Upper lobe of left lung (tissue), 6 donors: ENCODE measurements around the gene IQSEC1. TPM values are rescaled to one million over a fixed set of nuclear protein-coding genes. Genes with fewer than 3 reads are reported as not detected.
A peak's percentile ranks its signal among the peaks of the same experiment; 100 is the strongest.

ENCODE experiments used
- ATAC-seq, 2 donors: fragments of 200-7000 bp; cut with Tn5 transposase; one replicate each; pipeline ENCODE4 v1.9.1; 2022; ENCODE audit warnings: mild to moderate bottlenecking in 2 of 2, moderate library complexity in 2 of 2; ENCODE audit not compliant: low FRiP score in 2 of 2
- DNase-seq, 2 donors: peaks; one replicate each; pipeline ENCODE4 v3.0.0-alpha.2; 2019 to 2020
- H3K27ac ChIP-seq, 4 donors: fragments of 200-600 bp; sonication (generic); one replicate each; pipeline ENCODE4 v1.5.1; 2016 to 2019
- H3K27me3 ChIP-seq, 4 donors: fragments of 200-600 bp; sonication (generic); one replicate each; pipeline ENCODE4 v1.5.1; 2017 to 2019
- H3K36me3 ChIP-seq, 4 donors: fragments of 200-600 bp; sonication (generic); one replicate each; pipeline ENCODE4 v1.5.1; 2016 to 2019
- H3K4me1 ChIP-seq, 4 donors: fragments of 200-600 bp; sonication (generic); one replicate each; pipeline ENCODE4 v1.5.1; 2018 to 2019
- H3K4me3 ChIP-seq, 4 donors: fragments of 200-600 bp; sonication (generic); one replicate each; pipeline ENCODE4 v1.5.1; 2017 to 2019; ENCODE audit warnings: mild to moderate bottlenecking in 2 of 4, moderate library complexity in 1 of 4
- H3K9me3 ChIP-seq, 4 donors: fragments of 200-600 bp; sonication (generic); one replicate each; pipeline ENCODE4 v1.5.1; 2018 to 2019
- CTCF ChIP-seq, 6 experiments: fragments of 450-650 bp in 4 of 6; fragments of 200-600 bp in 2 of 6; sonication (generic) in 2 of 6; IDR thresholded peaks; one replicate each; pipeline ENCODE4 v1.5.1; 2016 to 2019; ENCODE audit warnings: antibody characterized with exemption in 6 of 6
- EP300 ChIP-seq, 4 donors: sonication (generic); formaldehyde crosslinking; IDR thresholded peaks; one replicate each; pipeline ENCODE4 v1.5.1; 2017; ENCODE audit warnings: antibody characterized with exemption in 4 of 4, control low read depth in 2 of 4
- POLR2A ChIP-seq, 4 donors: fragments of 450-650 bp; IDR thresholded peaks; one replicate each; pipeline ENCODE4 v1.5.1; 2016 to 2017; ENCODE audit warnings: antibody characterized with exemption in 4 of 4, mild to moderate bottlenecking in 2 of 4
- POLR2AphosphoS5 ChIP-seq, 2 donors: sonication (generic); formaldehyde crosslinking; IDR thresholded peaks; one replicate each; pipeline ENCODE4 v1.5.1; 2017; ENCODE audit warnings: antibody characterized with exemption in 2 of 2
- WGBS, 2 donors: methylation state at CpG; one replicate each; pipeline ENCODE4 v1.1.5; 2017 to 2018; 5-methylcytosine and 5-hydroxymethylcytosine counted together
- total RNA-seq, 6 donors: library from RNA; depleted of rRNA in 4 of 6; stranded (reverse); fragments of >200 nt in 4 of 6; gene quantifications; one replicate each; pipeline versions ENCODE4 v1.1.0 to v1.2.1, GENCODE V29; 2016 to 2021
- donor health status: DM: no; HTN: no; CAD: no; lungs with moderate emphysema.
- donor health status: DM: no; HTN: yes; CAD: no; lungs with severe emphysema.

IQSEC1 gene
- total RNA-seq, 6 donors from 2014 or later = 51.1 to 105 (median 81.0) TPM

- peaks cover 78 to 95% (median 83%) of the 10 kb centered on the region in 4 donors for H3K4me1 ChIP-seq
- no peaks in the 10 kb centered on the region for H3K27me3 ChIP-seq
- H3K36me3 ChIP-seq = no peaks in the 10 kb centered on the region
- peak overlapping the region; percentile 6 to 77 (median 56) for H3K27ac ChIP-seq
- DNase-seq (no peak), ATAC-seq (no peak)
- TF ChIP-seq POLR2A (IDR thresholded peaks at IDR 0.05) (no peak), EP300 (IDR thresholded peaks at IDR 0.05) (no peak), CTCF (IDR thresholded peaks at IDR 0.05) (no peak), POLR2AphosphoS5 (IDR thresholded peaks at IDR 0.05) (no peak)
- H3K4me3 ChIP-seq = peak overlapping the region in 1 of 4 donors; percentile 15
- WGBS, 2 donors = 54 to 78% methylated on average over 3 of the region's 3 CpGs
- H3K9me3 ChIP-seq = no peaks in the 10 kb centered on the region
These were observed 112.7 kb downstream of the IQSEC1 start for GRCh38 chr3:12960497-12960896.

- Histone ChIP-seq H3K36me3 (no peaks in the 10 kb centered on the region), H3K27me3 (no peaks in the 10 kb centered on the region), H3K4me1 (peaks cover 78 to 95% (median 83%) of the 10 kb centered on the region in 4 donors), H3K9me3 (no peaks in the 10 kb centered on the region), H3K4me3 (peak overlapping the region in 1 of 4 donors; percentile 15), H3K27ac (peak overlapping the region; percentile 38 to 73 (median 66))
- peak in 1 of 2 donors; percentile 55 for DNase-seq
- TF ChIP-seq POLR2A (IDR thresholded peaks at IDR 0.05) (no peak), EP300 (IDR thresholded peaks at IDR 0.05) (no peak), POLR2AphosphoS5 (IDR thresholded peaks at IDR 0.05) (peak; percentile 14 to 34), CTCF (IDR thresholded peaks at IDR 0.05) (no peak)
- peak; percentile 34 to 51 for ATAC-seq
- WGBS, 2 donors = 47 to 68% methylated on average over 14 to 15 of the region's 15 CpGs
These were observed 113.3 kb downstream of the IQSEC1 start for GRCh38 chr3:12959838-12960378.

GRCh38 chr3:12959410-12959809 lies 113.8 kb downstream of the IQSEC1 start:
- no peaks in the 10 kb centered on the region for H3K9me3 ChIP-seq
- H3K4me3 ChIP-seq = no peak overlapping the region
- H3K36me3 ChIP-seq = no peaks in the 10 kb centered on the region
- ATAC-seq (no peak), DNase-seq (no peak)
- H3K4me1 ChIP-seq = peaks cover 78 to 95% (median 83%) of the 10 kb centered on the region in 4 donors
- H3K27me3 ChIP-seq = no peaks in the 10 kb centered on the region
- H3K27ac ChIP-seq = peak overlapping the region; percentile 38 to 73 (median 66)
- 61 to 75% methylated on average over 3 to 7 of the region's 7 CpGs for WGBS, 2 donors
- no peak for TF ChIP-seq POLR2A (IDR thresholded peaks at IDR 0.05)
- no peak for TF ChIP-seq CTCF (IDR thresholded peaks at IDR 0.05)
- TF ChIP-seq POLR2AphosphoS5 (IDR thresholded peaks at IDR 0.05) = no peak
- no peak for TF ChIP-seq EP300 (IDR thresholded peaks at IDR 0.05)

GRCh38 chr3:12957824-12958792 lies 115.1 kb downstream of the IQSEC1 start:
- peaks cover 66 to 90% (median 74%) of the 10 kb centered on the region in 4 donors for H3K4me1 ChIP-seq

More at GRCh38 chr3:12957824-12958792, 115.1 kb downstream of the IQSEC1 start:
- H3K27ac ChIP-seq = peak overlapping the region in 3 of 4 donors; percentile 28 to 73 (median 67)
- no peaks in the 10 kb centered on the region for H3K9me3 ChIP-seq
- H3K27me3 ChIP-seq = no peaks in the 10 kb centered on the region
- H3K36me3 ChIP-seq = no peaks in the 10 kb centered on the region
- ATAC-seq (no peak), DNase-seq (no peak)
- 92 to 94% methylated on average over 8 to 13 of the region's 13 CpGs for WGBS, 2 donors
- H3K4me3 ChIP-seq = no peak overlapping the region
- TF ChIP-seq POLR2AphosphoS5 (IDR thresholded peaks at IDR 0.05) = no peak
- no peak for TF ChIP-seq POLR2A (IDR thresholded peaks at IDR 0.05)
- no peak for TF ChIP-seq EP300 (IDR thresholded peaks at IDR 0.05)
- TF ChIP-seq CTCF (IDR thresholded peaks at IDR 0.05) = no peak
